Upper lobe of left lung (tissue), 6 donors: ENCODE data around the gene ABL1. TPM values are rescaled to one million over a fixed set of nuclear protein-coding genes. Genes with fewer than 3 reads are reported as not detected.

ENCODE experiments used
- ATAC-seq, 2 donors: fragments of 200-7000 bp; cut with Tn5 transposase; one replicate each; pipeline ENCODE4 v1.9.1; 2022; ENCODE audit warnings: mild to moderate bottlenecking in 2 of 2, moderate library complexity in 2 of 2; ENCODE audit not compliant: low FRiP score in 2 of 2
- DNase-seq, 2 donors: peaks; one replicate each; pipeline ENCODE4 v3.0.0-alpha.2; 2019 to 2020
- H3K27ac ChIP-seq, 4 donors: fragments of 200-600 bp; sonication (generic); one replicate each; pipeline ENCODE4 v1.5.1; 2016 to 2019
- H3K27me3 ChIP-seq, 4 donors: fragments of 200-600 bp; sonication (generic); one replicate each; pipeline ENCODE4 v1.5.1; 2017 to 2019
- H3K36me3 ChIP-seq, 4 donors: fragments of 200-600 bp; sonication (generic); one replicate each; pipeline ENCODE4 v1.5.1; 2016 to 2019
- H3K4me1 ChIP-seq, 4 donors: fragments of 200-600 bp; sonication (generic); one replicate each; pipeline ENCODE4 v1.5.1; 2018 to 2019
- H3K4me3 ChIP-seq, 4 donors: fragments of 200-600 bp; sonication (generic); one replicate each; pipeline ENCODE4 v1.5.1; 2017 to 2019; ENCODE audit warnings: mild to moderate bottlenecking in 2 of 4, moderate library complexity in 1 of 4
- H3K9me3 ChIP-seq, 4 donors: fragments of 200-600 bp; sonication (generic); one replicate each; pipeline ENCODE4 v1.5.1; 2018 to 2019
- EP300 ChIP-seq, 4 donors: sonication (generic); formaldehyde crosslinking; IDR thresholded peaks; one replicate each; pipeline ENCODE4 v1.5.1; 2017; ENCODE audit warnings: antibody characterized with exemption in 4 of 4, control low read depth in 2 of 4
- POLR2A ChIP-seq, 4 donors: fragments of 450-650 bp; IDR thresholded peaks; one replicate each; pipeline ENCODE4 v1.5.1; 2016 to 2017; ENCODE audit warnings: antibody characterized with exemption in 4 of 4, mild to moderate bottlenecking in 2 of 4
- POLR2AphosphoS5 ChIP-seq, 2 donors: sonication (generic); formaldehyde crosslinking; IDR thresholded peaks; one replicate each; pipeline ENCODE4 v1.5.1; 2017; ENCODE audit warnings: antibody characterized with exemption in 2 of 2
- WGBS, 2 donors: methylation state at CpG; one replicate each; pipeline ENCODE4 v1.1.5; 2017 to 2018; 5-methylcytosine and 5-hydroxymethylcytosine counted together
- total RNA-seq, 6 donors: library from RNA; depleted of rRNA in 4 of 6; stranded (reverse); fragments of >200 nt in 4 of 6; gene quantifications; one replicate each; pipeline versions ENCODE4 v1.1.0 to v1.2.1, GENCODE V29; 2016 to 2021
- TF ChIP-seq, protein P1 (sequence below), 6 experiments: fragments of 450-650 bp in 4 of 6; fragments of 200-600 bp in 2 of 6; sonication (generic) in 2 of 6; IDR thresholded peaks; one replicate each; pipeline ENCODE4 v1.5.1; 2016 to 2019; ENCODE audit warnings: antibody characterized with exemption in 6 of 6
- donor health status: DM: no; HTN: no; CAD: no; lungs with moderate emphysema.
- donor health status: DM: no; HTN: yes; CAD: no; lungs with severe emphysema.

Gene ABL1
- total RNA-seq, 6 donors from 2014 or later, result 39.8 to 56.5 (median 47.0) TPM

DNA sequence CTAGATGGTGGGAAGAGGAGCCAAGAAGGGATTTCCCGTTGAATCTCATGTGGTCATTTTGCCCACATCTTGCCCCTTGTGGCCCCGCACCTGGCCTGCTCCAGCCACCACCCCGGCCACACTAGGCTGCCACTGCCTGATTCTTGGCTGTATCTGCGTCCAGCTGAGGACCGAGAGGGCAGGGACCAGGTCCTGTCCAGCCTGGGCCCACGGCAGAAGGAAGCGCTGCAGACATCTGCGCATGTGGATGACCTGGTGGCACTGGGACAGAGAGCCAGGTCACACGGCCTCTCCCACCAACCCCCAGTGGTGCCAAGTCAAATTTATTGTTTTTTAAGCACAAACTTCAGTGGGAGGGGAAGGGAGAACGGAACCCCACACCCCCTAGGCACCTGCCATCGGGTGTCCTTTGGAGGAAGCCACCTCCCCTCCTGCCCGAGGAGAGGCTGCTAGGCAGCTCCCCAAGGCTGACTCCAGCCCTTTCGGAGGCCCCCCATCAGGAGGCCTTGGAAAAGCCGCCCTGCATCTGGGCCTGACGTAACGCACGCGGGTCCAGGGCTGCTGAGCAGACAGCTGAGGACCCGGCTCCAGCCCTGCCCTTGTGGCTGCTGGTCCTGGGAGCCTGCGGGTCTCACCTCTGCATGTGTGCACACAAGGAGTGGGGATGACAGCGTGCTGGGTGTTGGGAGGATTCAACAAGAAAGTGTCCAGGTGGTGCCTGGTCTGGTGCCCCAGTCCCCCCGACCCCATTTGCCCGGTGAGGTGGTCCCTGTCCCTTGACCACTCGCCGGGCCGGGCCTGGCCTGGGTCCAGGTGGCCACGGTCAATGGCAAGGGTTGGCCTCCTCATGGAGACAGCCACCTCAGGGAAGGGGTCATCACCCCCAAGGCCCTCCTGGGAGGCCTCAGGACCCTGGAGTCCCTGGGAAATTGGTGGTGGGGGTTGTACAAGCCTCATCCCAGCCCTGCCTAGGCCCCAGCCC is 67.4 kb downstream of the ABL1 start:
- no peaks in the 10 kb centered on the region for H3K9me3 ChIP-seq
- no peak for TF ChIP-seq POLR2A (IDR thresholded peaks at IDR 0.05)
- TF ChIP-seq, protein P1, sequence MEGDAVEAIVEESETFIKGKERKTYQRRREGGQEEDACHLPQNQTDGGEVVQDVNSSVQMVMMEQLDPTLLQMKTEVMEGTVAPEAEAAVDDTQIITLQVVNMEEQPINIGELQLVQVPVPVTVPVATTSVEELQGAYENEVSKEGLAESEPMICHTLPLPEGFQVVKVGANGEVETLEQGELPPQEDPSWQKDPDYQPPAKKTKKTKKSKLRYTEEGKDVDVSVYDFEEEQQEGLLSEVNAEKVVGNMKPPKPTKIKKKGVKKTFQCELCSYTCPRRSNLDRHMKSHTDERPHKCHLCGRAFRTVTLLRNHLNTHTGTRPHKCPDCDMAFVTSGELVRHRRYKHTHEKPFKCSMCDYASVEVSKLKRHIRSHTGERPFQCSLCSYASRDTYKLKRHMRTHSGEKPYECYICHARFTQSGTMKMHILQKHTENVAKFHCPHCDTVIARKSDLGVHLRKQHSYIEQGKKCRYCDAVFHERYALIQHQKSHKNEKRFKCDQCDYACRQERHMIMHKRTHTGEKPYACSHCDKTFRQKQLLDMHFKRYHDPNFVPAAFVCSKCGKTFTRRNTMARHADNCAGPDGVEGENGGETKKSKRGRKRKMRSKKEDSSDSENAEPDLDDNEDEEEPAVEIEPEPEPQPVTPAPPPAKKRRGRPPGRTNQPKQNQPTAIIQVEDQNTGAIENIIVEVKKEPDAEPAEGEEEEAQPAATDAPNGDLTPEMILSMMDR (IDR thresholded peaks at IDR 0.05), result no peak
- TF ChIP-seq EP300 (IDR thresholded peaks at IDR 0.05), result no peak
- TF ChIP-seq POLR2AphosphoS5 (IDR thresholded peaks at IDR 0.05), result no peak
- 76 to 83% methylated on average over 17 to 22 of the region's 27 CpGs for WGBS, 2 donors
- DNase-seq (peak in 1 of 2 donors; percentile 72), ATAC-seq (no peak)
- H3K27ac ChIP-seq, result no peak overlapping the region
- no peak overlapping the region for H3K4me3 ChIP-seq
- H3K4me1 ChIP-seq, result no peaks in the 10 kb centered on the region
- H3K36me3 ChIP-seq, result no peaks in the 10 kb centered on the region
- H3K27me3 ChIP-seq, result peaks cover 0 to 5% (median 2%) of the 10 kb centered on the region in 4 donors

DNA sequence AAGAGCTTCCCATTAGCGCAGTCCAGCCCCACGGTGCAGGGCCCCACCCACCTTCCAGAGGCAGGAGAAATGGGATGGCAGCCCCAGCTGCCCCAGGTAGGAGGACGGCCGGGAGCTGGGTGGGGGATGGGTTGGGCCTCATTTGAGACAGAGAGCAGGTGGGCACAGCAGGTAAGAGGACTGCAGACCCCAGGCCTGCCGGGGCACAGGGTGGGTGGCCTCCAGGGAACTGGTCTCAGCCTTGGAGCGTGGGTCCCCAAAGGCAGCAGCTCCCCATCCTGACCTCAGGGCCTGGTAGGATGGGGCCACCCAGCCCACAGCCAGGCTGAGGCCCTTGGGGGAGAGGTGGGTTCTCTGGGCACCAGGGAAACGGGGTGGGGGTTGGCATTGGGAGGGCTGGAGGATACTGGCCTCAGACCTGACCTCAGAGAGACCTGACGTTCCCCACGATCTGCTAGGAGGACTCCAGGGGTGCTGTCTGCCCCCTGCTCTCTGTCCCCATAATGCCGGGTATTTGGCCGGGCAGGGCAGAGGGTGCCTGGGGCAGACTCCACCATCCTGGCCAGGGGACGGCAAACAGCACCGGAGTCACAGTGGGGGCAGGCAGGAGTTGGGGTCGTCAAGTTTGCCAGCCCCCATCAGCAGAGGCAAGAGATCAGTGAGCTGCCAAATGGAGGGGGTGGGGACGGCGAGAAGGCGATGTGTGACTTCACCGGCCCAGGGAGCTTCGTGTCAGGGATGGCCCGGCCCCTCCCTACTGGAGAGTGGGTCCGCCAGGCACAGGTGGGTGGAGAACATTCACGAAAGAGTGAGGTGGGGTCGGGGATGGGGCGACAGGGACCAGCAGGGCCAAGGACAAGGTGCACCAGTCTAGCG is 68.4 kb downstream of the ABL1 start:
- H3K4me1 ChIP-seq, result no peaks in the 10 kb centered on the region
- H3K36me3 ChIP-seq, result no peaks in the 10 kb centered on the region
- H3K27ac ChIP-seq, result no peak overlapping the region
- TF ChIP-seq POLR2AphosphoS5 (IDR thresholded peaks at IDR 0.05) (no peak), POLR2A (IDR thresholded peaks at IDR 0.05) (no peak), EP300 (IDR thresholded peaks at IDR 0.05) (no peak)
- TF ChIP-seq, protein P1 (IDR thresholded peaks at IDR 0.05), result no peak
- H3K27me3 ChIP-seq, result peaks cover 0 to 5% (median under 1%) of the 10 kb centered on the region in 4 donors
- 59 to 68% methylated on average over 15 to 22 of the region's 25 CpGs for WGBS, 2 donors
- DNase-seq, result peak in 1 of 2 donors; percentile 66
- no peak for ATAC-seq
- H3K9me3 ChIP-seq, result no peaks in the 10 kb centered on the region
- no peak overlapping the region for H3K4me3 ChIP-seq

DNA sequence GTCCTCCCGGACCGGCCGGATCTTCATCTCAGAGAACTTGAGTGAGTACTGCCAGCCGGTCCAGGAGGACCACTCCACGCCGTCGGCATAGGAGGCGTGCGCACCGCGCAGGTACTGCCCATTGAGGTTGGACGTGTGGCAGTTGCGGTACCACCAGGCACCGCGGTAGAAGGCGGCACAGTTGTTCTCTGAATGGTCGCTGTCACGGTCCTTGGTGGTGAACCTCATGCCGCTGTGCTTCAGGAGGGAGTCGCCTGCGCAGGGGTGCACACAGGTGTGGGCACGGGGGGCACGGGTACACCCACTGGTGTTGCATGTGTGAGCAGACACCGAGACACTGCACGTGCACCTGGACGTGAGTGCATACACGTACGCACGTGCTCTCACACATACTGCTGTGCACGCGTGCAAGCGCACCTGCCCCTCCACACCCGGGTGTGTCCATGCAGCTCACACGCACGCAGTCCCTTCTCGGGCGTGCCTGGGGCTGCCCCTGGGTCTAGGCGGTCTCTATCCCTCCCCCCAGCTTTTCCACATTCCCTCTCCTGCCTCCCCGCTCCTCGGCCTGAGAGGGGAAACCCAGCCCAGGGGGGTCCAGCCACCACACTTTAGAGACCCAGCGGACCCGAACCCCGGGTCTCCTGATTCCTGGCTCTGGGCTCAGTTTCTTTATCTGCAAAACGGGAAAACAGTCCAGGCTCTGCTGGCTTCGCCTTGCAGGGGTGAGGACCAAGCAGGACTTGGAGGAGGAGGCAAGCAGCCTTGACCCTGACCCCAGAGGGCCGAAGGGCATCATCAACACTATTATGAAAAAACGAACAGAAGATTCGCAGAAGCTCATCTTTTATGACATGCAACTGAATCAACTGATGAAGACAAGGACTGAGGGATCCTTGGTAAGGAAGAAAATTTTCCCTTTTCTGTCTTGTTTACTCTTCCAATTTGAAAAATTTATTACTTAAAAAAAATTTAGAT is 69.3 kb downstream of the ABL1 start:
- Histone ChIP-seq H3K27ac (no peak overlapping the region), H3K4me3 (no peak overlapping the region), H3K27me3 (peaks cover 0 to 5% (median 0%) of the 10 kb centered on the region in 4 donors), H3K9me3 (no peaks in the 10 kb centered on the region), H3K4me1 (no peaks in the 10 kb centered on the region), H3K36me3 (no peaks in the 10 kb centered on the region)
- DNase-seq, result peak in 1 of 2 donors; percentile 75
- no peak for ATAC-seq
- TF ChIP-seq EP300 (IDR thresholded peaks at IDR 0.05), result no peak
- TF ChIP-seq POLR2A (IDR thresholded peaks at IDR 0.05), result no peak
- TF ChIP-seq POLR2AphosphoS5 (IDR thresholded peaks at IDR 0.05), result no peak
- TF ChIP-seq, protein P1 (IDR thresholded peaks at IDR 0.05), result no peak
- 84 to 85% methylated on average over 27 to 47 of the region's 48 CpGs for WGBS, 2 donors
